Endothelial cell of umbilical vein (primary cell): ENCODE data around the gene OSBPL1A. TPM values are rescaled to one million over a fixed set of nuclear protein-coding genes. Genes with fewer than 3 reads are reported as not detected.

Experiments
- BruUV-seq: library from RNA; stranded (reverse); fragments of 400-500 nt; replicated peaks from 2 replicates; lab custom pipeline; 2021; lab: Mats Ljungman, UMichigan
- CTCF ChIA-PET: fragments of 300-600, 350-600 bp; sonication (Branson Sonifier 250); formaldehyde crosslinking; loops from one replicate; lab custom pipeline; 2021; ENCODE audit warnings: antibody characterized with exemption, inconsistent platforms; lab: Charles Lee
- POLR2A ChIA-PET: fragments of 300-600, 350-600 bp; sonication (Branson Sonifier 250); formaldehyde crosslinking; loops from one replicate; lab custom pipeline; 2021; ENCODE audit warnings: antibody characterized with exemption, inconsistent platforms; lab: Charles Lee
- DNase-seq: peaks from one replicate; pipeline ENCODE4 v3.0.0-alpha.2; 2011; ENCODE audit warnings: low read depth, low spot score
- FAIRE-seq: peaks from 2 replicates; lab custom pipeline; 2011; peaks lifted over from hg19 to GRCh38; lab: Jason Lieb, UNC
- H2AFZ ChIP-seq: 2 replicates; pipeline ENCODE4 v1.6.0; 2012; ENCODE audit warnings: low read depth, low read length, control low read depth, inconsistent platforms
- H3K27ac ChIP-seq: 2 replicates; pipeline ENCODE4 v1.5.1; 2011; ENCODE audit warnings: low read depth, mild to moderate bottlenecking, control low read depth, low read length, moderate library complexity; ENCODE audit not compliant: insufficient read depth
- H3K27me3 ChIP-seq, 2 experiments: 2 replicates each; pipeline versions ENCODE4 v1.6.0 to v1.6.1; 2011; ENCODE audit warnings: low read length in 2 of 2, mixed read lengths in 1 of 2; ENCODE audit not compliant: control insufficient read depth in 2 of 2, insufficient read depth in 2 of 2
- H3K36me3 ChIP-seq, 2 experiments: 2 replicates in 1 of 2; 3 replicates in 1 of 2; pipeline ENCODE4 v1.5.1; 2011; ENCODE audit warnings: low read length in 2 of 2, mild to moderate bottlenecking in 1 of 2, moderate library complexity in 1 of 2; ENCODE audit not compliant: control insufficient read depth in 2 of 2, insufficient read depth in 2 of 2; ENCODE audit errors: extremely low read depth in 1 of 2
- H3K4me1 ChIP-seq: 3 replicates; pipeline ENCODE4 v1.5.1; 2011; ENCODE audit warnings: mild to moderate bottlenecking, low read length; ENCODE audit not compliant: control insufficient read depth, insufficient read depth; ENCODE audit errors: extremely low read depth
- H3K4me2 ChIP-seq: 2 replicates; pipeline ENCODE4 v1.6.1; 2011; ENCODE audit warnings: low read length, control low read depth, mixed read lengths; ENCODE audit not compliant: insufficient read depth
- H3K4me3 ChIP-seq, 3 experiments: fragments of 200-600 bp in 1 of 3; sonication (generic), shearing (Covaris generic) in 1 of 3; replicated peaks in 1 of 3; 2 replicates each; pipeline ENCODE4 v1.5.1; 2011 to 2016; ENCODE audit warnings: control low read depth in 3 of 3, low read length in 3 of 3, mild to moderate bottlenecking in 2 of 3, inconsistent platforms in 1 of 3, low read depth in 1 of 3, moderate library complexity in 1 of 3; ENCODE audit not compliant: insufficient read depth in 1 of 3
- H3K79me2 ChIP-seq: 2 replicates; pipeline ENCODE4 v1.6.0; 2012; ENCODE audit warnings: low read length, inconsistent platforms; ENCODE audit not compliant: control insufficient read depth, insufficient read depth
- H3K9ac ChIP-seq: replicated peaks from 2 replicates; pipeline ENCODE3; 2011; ENCODE audit warnings: low read length, control low read depth; ENCODE audit not compliant: insufficient read depth; ENCODE audit errors: extremely low read depth
- H3K9me1 ChIP-seq: replicated peaks from 3 replicates; pipeline ENCODE4 v1.6.0; 2011; ENCODE audit warnings: mild to moderate bottlenecking, low read length; ENCODE audit not compliant: control insufficient read depth, insufficient read depth; ENCODE audit errors: extremely low read depth
- H3K9me3 ChIP-seq: replicated peaks from 2 replicates; pipeline ENCODE4 v1.5.1; 2012; ENCODE audit warnings: low read length, inconsistent platforms; ENCODE audit not compliant: control insufficient read depth, insufficient read depth
- H4K20me1 ChIP-seq: replicated peaks from 2 replicates; pipeline ENCODE3; 2011; ENCODE audit warnings: mild to moderate bottlenecking, low read length; ENCODE audit not compliant: control insufficient read depth, insufficient read depth; ENCODE audit errors: extremely low read depth
- EZH2 ChIP-seq: IDR thresholded peaks from 2 replicates; pipeline ENCODE4 v1.6.1; 2012; ENCODE audit warnings: borderline replicate concordance, low read depth, mild to moderate bottlenecking, moderate library complexity, low read length, inconsistent platforms; ENCODE audit not compliant: severe bottlenecking
- FOS ChIP-seq: IDR thresholded peaks from 2 replicates; pipeline ENCODE4 v1.6.1; 2011; ENCODE audit warnings: mild to moderate bottlenecking, low read length, moderate library complexity, borderline replicate concordance; ENCODE audit not compliant: insufficient read depth
- GATA2 ChIP-seq: IDR thresholded peaks from 2 replicates; pipeline ENCODE4 v1.7.0; 2011; ENCODE audit warnings: low read depth, mild to moderate bottlenecking, moderate library complexity, mixed read lengths, low read length; ENCODE audit not compliant: insufficient read length, insufficient read depth
- JUN ChIP-seq: IDR thresholded peaks from 2 replicates; pipeline ENCODE4 v1.6.1; 2011; ENCODE audit warnings: borderline replicate concordance, low read depth; ENCODE audit not compliant: insufficient read length, insufficient read depth
- MYC ChIP-seq: IDR thresholded peaks from one replicate; pipeline ENCODE4 v1.6.1; 2011; ENCODE audit warnings: mild to moderate bottlenecking, low read depth, low read length
- POLR2A ChIP-seq: IDR thresholded peaks from 2 replicates; pipeline ENCODE4 v1.6.1; 2012; ENCODE audit warnings: low read depth, mild to moderate bottlenecking, control low read depth, low read length
- POLR2AphosphoS5 ChIP-seq: IDR thresholded peaks from 2 replicates; pipeline ENCODE4 v1.6.1; 2012; ENCODE audit warnings: low read depth, mild to moderate bottlenecking, control low read depth, low read length, moderate library complexity; ENCODE audit not compliant: insufficient read depth
- dilution Hi-C: fragments of 300-500 bp; cut with MboI; formaldehyde crosslinking; loops from one replicate; pipeline ENCODE4 v1.15.0; 2019; ENCODE audit warnings: low sequenced_read_pairs; ENCODE audit not compliant: extremely low pct_ligation_motif_present
- intact Hi-C: fragments of 100-400 bp; cut with micrococcal nuclease; formaldehyde crosslinking; loops from one replicate; pipeline ENCODE4 v1.10.0; 2022
- polyA plus RNA-seq, 4 experiments: library from polyadenylated mRNA; depleted of rRNA in 3 of 4; stranded (reverse) in 3 of 4; unstranded in 1 of 4; fragments of >200 nt; gene quantifications; 2 replicates each; pipeline versions ENCODE4 v1.2.1 to v1.2.3, GENCODE V29; 2011 to 2012; ENCODE audit warnings: missing spikeins in 1 of 4
- total RNA-seq: library from RNA; stranded (reverse); gene quantifications from 2 replicates; pipeline ENCODE4 v1.2.3, GENCODE V29; 2021
- TF ChIP-seq, protein P1 (sequence below): IDR thresholded peaks from 2 replicates; pipeline ENCODE4 v1.6.1; 2011; ENCODE audit not compliant: insufficient read depth, insufficient read length
- TF ChIP-seq, protein P2 (sequence below), 2 donors: IDR thresholded peaks; 1 replicate in 1 of 2; 2 replicates in 1 of 2; pipeline ENCODE4 v1.5.1; 2011; ENCODE audit warnings: low read length in 2 of 2, mild to moderate bottlenecking in 2 of 2, moderate library complexity in 2 of 2, control low read depth in 1 of 2, inconsistent platforms in 1 of 2, low read depth in 1 of 2; ENCODE audit not compliant: insufficient read depth in 1 of 2; ENCODE audit errors: extremely low read depth in 1 of 2

OSBPL1A gene
- total and polyA plus RNA-seq, 2 donors (not counting 3 experiments of a cell fraction or from before 2014, with no cell fraction given) = 6.4 to 16.5 TPM

DNA sequence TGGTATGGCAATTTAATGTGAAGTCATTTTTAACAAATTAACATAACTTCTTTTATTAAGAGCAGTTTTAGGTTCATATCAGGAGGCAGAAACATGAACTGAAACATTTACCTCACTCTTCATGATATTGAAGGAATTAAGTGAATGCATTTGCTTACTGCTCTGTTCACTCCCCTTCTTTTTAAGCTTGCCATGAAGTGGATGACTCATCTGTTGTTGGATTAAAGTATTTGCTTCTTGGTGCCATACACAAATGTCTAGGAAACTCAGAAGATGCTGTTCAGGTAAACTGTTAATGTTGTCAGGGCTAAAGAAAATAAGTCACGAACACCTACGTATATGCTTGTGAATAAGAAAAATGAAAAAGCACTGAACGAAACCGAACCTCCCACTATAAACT is 268.9 kb downstream of the OSBPL1A start:
- DNase-seq = no peak
- POLR2A ChIA-PET = interaction anchor here (1.7 kb wide), 1 partner anchor 10 kb away, joined by 4 read pairs; the partner anchor contains the start of gene CABYR
- Histone ChIP-seq H3K27ac (no peak overlapping the region), H3K79me2 (no peaks in the 10 kb centered on the region), H3K36me3 (no peaks in the 10 kb centered on the region), H3K4me3 (no peak overlapping the region), H3K9me1 (no peaks in the 10 kb centered on the region), H2AFZ (no peak overlapping the region), H3K9me3 (no peaks in the 10 kb centered on the region), H3K27me3 (no peaks in the 10 kb centered on the region), H4K20me1 (no peaks in the 10 kb centered on the region), H3K9ac (no peak overlapping the region), H3K4me1 (no peaks in the 10 kb centered on the region), H3K4me2 (no peak overlapping the region)
- dilution Hi-C loops = no loop called here
- TF ChIP-seq POLR2AphosphoS5 (no peak), MYC (no peak), EZH2 (no peak), FOS (no peak), GATA2 (no peak), JUN (no peak), POLR2A (no peak)
- TF ChIP-seq, protein P1, sequence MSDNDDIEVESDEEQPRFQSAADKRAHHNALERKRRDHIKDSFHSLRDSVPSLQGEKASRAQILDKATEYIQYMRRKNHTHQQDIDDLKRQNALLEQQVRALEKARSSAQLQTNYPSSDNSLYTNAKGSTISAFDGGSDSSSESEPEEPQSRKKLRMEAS = no peak
- TF ChIP-seq, protein P2, sequence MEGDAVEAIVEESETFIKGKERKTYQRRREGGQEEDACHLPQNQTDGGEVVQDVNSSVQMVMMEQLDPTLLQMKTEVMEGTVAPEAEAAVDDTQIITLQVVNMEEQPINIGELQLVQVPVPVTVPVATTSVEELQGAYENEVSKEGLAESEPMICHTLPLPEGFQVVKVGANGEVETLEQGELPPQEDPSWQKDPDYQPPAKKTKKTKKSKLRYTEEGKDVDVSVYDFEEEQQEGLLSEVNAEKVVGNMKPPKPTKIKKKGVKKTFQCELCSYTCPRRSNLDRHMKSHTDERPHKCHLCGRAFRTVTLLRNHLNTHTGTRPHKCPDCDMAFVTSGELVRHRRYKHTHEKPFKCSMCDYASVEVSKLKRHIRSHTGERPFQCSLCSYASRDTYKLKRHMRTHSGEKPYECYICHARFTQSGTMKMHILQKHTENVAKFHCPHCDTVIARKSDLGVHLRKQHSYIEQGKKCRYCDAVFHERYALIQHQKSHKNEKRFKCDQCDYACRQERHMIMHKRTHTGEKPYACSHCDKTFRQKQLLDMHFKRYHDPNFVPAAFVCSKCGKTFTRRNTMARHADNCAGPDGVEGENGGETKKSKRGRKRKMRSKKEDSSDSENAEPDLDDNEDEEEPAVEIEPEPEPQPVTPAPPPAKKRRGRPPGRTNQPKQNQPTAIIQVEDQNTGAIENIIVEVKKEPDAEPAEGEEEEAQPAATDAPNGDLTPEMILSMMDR (IDR thresholded peaks at IDR 0.05; ENCODE audit: extremely low read depth in 1 of 2, insufficient read depth in 1 of 2, low read depth in 1 of 2, low read length in 2 of 2) = no peak
- CTCF ChIA-PET = no interaction called here
- intact Hi-C loops = no loop called here
- BruUV-seq = no TSS peak
- peak; percentile 4 for FAIRE-seq
